ENCODE results near the gene NDUFV3.
"Not testable (repeated sequence)": the region's sequence is repeated elsewhere in the genome, so short reads cannot be mapped to it uniquely, and the experiment has no call there.

DNA sequence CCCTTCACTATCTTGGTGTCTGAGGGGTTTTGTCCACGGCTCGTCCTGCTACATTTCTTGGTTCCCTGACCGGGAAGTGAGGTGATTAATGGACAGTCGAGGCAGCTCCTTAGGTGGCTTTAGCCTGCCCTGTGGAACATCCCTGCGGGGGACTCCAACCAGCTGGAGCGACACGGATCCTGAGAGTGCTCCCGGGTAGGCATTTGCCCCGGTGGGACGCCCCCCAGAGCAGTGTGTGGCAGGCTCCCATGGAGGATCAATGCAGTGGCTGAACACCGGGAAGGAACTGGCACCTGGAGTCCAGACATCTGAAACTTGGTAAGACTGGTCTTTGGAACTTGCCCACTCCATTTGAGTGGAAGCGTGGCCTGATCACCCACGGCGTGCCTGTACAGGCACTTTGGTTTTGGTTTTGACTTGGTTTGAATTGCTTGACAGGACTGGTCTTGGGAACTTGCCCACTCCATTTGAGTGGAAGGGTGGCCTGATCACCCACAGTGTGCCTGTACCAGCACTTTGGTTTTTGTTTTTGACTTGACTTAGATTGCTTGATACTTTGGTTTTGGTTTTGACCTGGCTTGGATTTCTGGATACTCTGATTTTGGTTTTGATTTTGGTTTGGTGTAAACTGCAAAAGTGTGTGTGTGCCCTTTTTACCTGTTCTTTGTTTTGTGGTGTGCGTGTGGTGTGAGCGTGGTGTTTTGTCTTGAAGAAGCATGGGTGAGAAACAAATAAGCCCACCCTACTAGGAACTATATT is 39.4 kb downstream of the NDUFV3 start:
- TF ChIP-seq, protein P1, sequence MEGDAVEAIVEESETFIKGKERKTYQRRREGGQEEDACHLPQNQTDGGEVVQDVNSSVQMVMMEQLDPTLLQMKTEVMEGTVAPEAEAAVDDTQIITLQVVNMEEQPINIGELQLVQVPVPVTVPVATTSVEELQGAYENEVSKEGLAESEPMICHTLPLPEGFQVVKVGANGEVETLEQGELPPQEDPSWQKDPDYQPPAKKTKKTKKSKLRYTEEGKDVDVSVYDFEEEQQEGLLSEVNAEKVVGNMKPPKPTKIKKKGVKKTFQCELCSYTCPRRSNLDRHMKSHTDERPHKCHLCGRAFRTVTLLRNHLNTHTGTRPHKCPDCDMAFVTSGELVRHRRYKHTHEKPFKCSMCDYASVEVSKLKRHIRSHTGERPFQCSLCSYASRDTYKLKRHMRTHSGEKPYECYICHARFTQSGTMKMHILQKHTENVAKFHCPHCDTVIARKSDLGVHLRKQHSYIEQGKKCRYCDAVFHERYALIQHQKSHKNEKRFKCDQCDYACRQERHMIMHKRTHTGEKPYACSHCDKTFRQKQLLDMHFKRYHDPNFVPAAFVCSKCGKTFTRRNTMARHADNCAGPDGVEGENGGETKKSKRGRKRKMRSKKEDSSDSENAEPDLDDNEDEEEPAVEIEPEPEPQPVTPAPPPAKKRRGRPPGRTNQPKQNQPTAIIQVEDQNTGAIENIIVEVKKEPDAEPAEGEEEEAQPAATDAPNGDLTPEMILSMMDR (IDR thresholded peaks at IDR 0.05; ENCODE audit: poor library complexity, severe bottlenecking): not testable (repeated sequence)
- TF ChIP-seq, protein P2, sequence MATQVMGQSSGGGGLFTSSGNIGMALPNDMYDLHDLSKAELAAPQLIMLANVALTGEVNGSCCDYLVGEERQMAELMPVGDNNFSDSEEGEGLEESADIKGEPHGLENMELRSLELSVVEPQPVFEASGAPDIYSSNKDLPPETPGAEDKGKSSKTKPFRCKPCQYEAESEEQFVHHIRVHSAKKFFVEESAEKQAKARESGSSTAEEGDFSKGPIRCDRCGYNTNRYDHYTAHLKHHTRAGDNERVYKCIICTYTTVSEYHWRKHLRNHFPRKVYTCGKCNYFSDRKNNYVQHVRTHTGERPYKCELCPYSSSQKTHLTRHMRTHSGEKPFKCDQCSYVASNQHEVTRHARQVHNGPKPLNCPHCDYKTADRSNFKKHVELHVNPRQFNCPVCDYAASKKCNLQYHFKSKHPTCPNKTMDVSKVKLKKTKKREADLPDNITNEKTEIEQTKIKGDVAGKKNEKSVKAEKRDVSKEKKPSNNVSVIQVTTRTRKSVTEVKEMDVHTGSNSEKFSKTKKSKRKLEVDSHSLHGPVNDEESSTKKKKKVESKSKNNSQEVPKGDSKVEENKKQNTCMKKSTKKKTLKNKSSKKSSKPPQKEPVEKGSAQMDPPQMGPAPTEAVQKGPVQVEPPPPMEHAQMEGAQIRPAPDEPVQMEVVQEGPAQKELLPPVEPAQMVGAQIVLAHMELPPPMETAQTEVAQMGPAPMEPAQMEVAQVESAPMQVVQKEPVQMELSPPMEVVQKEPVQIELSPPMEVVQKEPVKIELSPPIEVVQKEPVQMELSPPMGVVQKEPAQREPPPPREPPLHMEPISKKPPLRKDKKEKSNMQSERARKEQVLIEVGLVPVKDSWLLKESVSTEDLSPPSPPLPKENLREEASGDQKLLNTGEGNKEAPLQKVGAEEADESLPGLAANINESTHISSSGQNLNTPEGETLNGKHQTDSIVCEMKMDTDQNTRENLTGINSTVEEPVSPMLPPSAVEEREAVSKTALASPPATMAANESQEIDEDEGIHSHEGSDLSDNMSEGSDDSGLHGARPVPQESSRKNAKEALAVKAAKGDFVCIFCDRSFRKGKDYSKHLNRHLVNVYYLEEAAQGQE (IDR thresholded peaks at IDR 0.05; ENCODE audit: borderline replicate concordance): not testable (repeated sequence)
- not testable (repeated sequence) for TF ChIP-seq POLR2AphosphoS5 (IDR thresholded peaks at IDR 0.05); MXI1 (conservative IDR thresholded peaks at IDR 0.05; ENCODE audit: poor library complexity, severe bottlenecking); RAD21 (conservative IDR thresholded peaks at IDR 0.05)

All from neural cell (in vitro differentiated cells).